ENCODE results near the gene SIRT1.

- TF ChIP-seq CTCF (conservative IDR thresholded peaks at IDR 0.05; ENCODE audit: low read depth, low read length) = no peak
- peak; percentile 90 for TF ChIP-seq MAZ (IDR thresholded peaks at IDR 0.05; ENCODE audit: borderline replicate concordance, low read depth, low read length)
- TF ChIP-seq POLR2A (IDR thresholded peaks at IDR 0.05; ENCODE audit: low read depth, low read length) = peak; percentile 98
- no peak for TF ChIP-seq SMC3 (IDR thresholded peaks at IDR 0.05; ENCODE audit: low read depth, low read length)
- TF ChIP-seq RFX5 (IDR thresholded peaks at IDR 0.05; ENCODE audit: low read depth, low read length) = no peak
- TF ChIP-seq CEBPB (IDR thresholded peaks at IDR 0.05; ENCODE audit: low read depth, low read length) = no peak
- no peak for TF ChIP-seq RAD21 (IDR thresholded peaks at IDR 0.05; ENCODE audit: low read length)
- peak; percentile 99 for TF ChIP-seq USF2 (IDR thresholded peaks at IDR 0.05; ENCODE audit: low read depth, low read length)
- peak; percentile 94 for TF ChIP-seq BHLHE40 (IDR thresholded peaks at IDR 0.05; ENCODE audit: low read depth, low read length)
- no peak for TF ChIP-seq NFE2L2 (IDR thresholded peaks at IDR 0.05; ENCODE audit: low read depth, low read length)
- no peak for TF ChIP-seq MAFK (IDR thresholded peaks at IDR 0.05; ENCODE audit: low read depth, low read length)
These were observed at the start of gene SIRT1 for GRCh38 chr10:67884313-67884841.
